Smooth muscle cell of the brain vasculature (primary cell): ENCODE measurements around the gene CLIC6.
"Not testable (repeated sequence)": the region's sequence is repeated elsewhere in the genome, so short reads cannot be mapped to it uniquely, and the experiment has no call there.

Source experiments
- DNase-seq: peaks from one replicate; pipeline ENCODE4 v3.0.0-alpha.2; 2012; ENCODE audit warnings: low read depth, low spot score

The CLIC6 gene

DNA sequence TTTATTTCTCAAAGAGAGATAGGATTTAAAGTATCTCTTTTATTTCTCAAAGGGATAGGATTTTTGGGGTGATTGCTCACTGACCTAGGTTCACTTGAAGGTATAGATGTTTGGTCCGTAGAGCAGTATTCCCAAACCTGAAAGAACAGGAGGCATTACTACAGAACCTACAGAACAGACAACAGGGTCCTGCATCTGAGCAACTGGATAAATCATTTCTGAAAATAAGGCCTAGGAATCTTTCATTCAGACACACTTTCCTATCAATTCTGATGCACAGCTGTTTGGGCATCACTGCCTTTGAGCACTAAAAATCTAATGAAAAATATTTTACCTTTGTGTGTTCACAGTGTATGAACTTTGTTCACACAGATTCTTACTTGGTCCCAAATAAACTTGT lies 17.2 kb upstream of the CLIC6 start:
- no peak for DNase-seq

DNA sequence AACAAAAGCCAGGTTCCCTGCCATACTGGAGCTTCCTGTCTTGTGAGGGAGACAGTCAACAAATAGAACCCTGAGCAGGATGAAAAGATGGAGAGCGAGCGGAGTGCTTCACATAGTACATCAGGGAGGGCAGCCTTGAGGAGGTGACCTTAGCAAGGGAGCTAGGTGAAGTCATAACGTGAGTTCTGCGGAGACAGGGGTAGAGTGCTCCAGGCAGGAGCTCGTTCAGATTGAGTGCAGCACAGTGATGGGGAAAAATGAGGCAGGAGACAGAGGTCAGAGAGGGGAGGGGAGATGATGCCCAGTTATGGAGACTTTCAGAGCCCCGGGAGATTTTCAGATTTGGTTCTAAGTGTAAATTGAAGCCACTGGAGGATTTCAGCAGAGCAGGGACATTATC lies 15.3 kb upstream of the CLIC6 start:
- DNase-seq, result no peak

DNA sequence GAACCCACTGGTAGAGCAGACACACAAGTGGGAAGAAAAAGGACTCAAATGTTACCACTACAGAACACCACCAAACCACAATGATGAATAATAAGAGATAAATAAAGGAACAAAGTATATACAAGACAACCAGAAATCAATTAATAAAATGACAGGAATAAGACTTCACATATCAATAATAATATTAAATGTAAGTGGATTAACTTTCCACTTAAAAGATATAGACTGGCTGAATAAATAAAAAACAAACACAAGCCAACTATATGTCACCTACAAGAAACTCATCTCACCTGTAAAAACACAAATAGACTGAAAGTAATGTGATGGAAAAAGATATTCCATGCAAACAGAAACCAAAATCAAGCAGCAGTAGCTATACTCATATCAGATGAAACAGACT lies 6.9 kb upstream of the CLIC6 start:
- no peak for DNase-seq

DNA sequence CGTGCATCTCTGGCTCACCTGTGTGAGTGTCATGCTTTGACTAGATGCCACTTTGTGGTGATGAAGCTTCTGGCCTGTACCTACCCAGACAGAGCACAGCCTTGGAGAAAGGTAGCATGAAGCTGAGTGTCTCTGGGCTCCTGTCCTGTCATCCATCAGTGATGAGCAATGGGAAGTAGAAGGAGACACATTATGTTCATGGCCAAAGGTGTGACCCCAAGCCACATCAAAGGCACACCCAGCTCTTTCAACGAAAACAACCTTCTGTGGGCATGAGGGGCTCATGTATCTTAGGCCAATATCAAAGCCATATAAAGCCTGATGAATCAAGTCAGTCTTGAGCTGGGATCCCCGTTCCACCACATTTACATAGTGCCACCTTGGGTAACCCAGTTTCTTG lies 1.0 kb upstream of the CLIC6 start:
- DNase-seq, result no peak

DNA sequence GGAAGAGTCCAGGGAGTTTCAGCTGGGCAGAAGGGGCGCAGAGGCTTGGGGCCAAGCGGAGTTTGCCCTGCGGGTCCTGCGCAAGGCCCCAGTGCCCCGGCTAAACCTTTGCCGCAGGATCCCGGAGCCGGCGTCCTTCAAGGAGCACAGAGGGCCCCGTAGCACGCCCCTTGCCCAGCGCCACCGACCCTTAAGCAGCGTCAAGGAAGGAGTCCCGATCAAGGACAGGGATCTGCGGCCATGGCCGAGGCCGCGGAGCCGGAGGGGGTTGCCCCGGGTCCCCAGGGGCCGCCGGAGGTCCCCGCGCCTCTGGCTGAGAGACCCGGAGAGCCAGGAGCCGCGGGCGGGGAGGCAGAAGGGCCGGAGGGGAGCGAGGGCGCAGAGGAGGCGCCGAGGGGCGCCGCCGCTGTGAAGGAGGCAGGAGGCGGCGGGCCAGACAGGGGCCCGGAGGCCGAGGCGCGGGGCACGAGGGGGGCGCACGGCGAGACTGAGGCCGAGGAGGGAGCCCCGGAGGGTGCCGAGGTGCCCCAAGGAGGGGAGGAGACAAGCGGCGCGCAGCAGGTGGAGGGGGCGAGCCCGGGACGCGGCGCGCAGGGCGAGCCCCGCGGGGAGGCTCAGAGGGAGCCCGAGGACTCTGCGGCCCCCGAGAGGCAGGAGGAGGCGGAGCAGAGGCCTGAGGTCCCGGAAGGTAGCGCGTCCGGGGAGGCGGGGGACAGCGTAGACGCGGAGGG lies 520 bp downstream of the CLIC6 start:
- no peak for DNase-seq

DNA sequence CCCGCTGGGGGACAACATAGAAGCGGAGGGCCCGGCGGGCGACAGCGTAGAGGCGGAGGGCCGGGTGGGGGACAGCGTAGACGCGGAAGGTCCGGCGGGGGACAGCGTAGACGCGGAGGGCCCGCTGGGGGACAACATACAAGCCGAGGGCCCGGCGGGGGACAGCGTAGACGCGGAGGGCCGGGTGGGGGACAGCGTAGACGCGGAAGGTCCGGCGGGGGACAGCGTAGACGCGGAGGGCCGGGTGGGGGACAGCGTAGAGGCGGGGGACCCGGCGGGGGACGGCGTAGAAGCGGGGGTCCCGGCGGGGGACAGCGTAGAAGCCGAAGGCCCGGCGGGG lies 1.1 kb downstream of the CLIC6 start:
- DNase-seq, result not testable (repeated sequence)

DNA sequence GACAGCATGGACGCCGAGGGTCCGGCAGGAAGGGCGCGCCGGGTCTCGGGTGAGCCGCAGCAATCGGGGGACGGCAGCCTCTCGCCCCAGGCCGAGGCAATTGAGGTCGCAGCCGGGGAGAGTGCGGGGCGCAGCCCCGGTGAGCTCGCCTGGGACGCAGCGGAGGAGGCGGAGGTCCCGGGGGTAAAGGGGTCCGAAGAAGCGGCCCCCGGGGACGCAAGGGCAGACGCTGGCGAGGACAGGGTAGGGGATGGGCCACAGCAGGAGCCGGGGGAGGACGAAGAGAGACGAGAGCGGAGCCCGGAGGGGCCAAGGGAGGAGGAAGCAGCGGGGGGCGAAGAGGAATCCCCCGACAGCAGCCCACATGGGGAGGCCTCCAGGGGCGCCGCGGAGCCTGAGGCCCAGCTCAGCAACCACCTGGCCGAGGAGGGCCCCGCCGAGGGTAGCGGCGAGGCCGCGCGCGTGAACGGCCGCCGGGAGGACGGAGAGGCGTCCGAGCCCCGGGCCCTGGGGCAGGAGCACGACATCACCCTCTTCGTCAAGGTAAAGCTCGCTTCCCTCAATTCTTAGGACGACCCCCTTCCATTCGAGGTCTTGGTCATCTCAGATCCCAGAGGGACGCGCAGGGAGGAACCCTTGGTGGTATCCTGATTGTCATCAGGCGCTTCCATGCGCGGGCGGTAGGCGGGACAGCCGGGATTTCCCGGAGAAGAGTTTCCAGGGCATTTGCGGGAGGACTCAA lies 1.6 kb downstream of the CLIC6 start:
- no peak for DNase-seq

DNA sequence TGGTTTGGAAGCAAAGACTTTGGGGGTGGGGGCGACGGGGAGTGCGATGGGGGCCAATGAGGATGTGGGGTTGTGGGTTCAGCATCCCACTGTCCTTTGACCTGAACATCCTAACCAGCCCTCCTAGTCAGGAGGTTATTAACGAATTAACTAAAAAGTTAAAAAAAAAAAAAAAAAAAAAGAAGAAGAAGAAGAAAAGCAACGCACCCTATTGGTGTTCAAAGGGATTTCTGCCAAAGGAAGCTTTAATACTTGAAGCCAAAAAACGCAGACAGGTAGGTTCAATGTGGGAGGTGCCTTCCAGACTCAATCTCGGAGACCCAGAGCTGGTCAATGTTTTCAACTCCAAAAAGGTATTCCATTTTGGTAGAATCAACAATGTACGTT lies 2.2 kb downstream of the CLIC6 start:
- no peak for DNase-seq

DNA sequence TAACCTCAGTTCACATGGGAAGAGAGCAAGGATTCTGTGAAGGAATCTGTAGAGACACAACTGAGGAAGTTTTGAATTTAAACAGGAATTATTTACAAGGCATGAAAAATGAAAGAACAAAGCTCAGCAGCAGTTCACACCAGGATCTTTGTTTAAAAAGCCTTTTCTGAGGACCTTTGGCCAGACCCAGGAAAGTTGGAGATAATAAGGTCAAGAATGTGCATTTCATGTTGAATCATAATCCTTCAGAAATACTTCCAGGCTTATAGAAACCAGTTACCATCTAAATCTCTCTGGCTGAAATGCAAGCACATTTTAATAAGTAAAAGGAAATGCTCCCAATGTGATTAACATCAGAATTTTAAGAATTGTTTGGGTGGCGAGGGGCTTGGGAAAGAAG lies 2.7 kb downstream of the CLIC6 start:
- DNase-seq, result no peak

DNA sequence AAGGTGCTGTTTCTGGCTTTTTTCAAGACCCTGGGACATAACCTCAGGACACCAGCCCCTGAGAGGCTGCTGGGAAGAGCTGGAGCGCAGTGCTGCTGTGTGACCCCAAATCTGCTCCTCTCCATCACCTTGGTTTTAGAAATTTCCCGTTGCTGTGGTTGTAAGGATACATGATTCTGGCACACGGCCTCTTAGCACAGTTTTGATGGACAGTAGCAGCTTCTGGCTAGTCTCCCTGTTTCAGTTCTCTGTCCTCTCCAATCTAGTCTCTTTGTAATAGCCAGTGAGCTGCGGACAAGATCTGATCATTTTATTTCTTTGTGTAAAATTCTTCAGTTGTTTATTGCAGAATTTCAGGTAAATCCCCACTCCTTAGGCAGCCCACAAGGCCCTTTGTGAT lies 3.1 kb downstream of the CLIC6 start:
- no peak for DNase-seq

DNA sequence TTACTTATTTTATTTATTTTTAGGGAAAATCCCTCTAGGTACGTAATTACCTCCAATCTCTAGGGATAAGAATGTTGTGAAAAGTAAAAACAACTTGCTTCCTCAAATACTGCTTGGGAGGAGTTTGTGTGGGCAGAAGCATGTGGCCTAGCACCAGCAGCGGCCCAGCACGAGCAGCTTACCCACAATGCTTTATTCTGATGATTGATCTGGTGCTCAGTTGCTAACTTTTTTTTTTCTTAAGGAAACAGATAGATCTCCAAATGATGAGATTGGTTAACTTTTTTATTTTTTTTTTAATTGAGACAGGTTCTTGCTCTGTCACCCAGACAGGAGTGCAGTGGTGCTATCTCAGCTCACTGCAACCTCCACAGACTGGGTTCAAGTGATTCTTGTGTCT lies 4.2 kb downstream of the CLIC6 start:
- DNase-seq, result no peak

DNA sequence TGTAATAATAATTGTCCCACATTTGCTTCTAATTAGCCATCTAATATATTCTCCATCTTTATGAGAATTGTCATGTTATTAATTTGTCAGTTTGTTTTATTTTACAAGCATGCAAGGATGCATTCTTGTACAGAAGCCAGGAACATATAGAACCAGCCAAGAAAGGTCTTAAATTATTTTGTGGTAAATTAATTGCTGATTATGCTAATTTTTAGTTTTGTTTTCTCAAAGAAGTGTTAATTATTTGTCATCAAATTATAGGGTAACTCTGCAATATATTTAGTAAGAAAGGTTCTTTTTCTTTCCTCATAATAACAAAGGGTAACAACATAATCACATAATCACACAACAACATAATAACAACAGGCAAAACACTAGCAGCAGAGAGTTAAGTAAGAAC lies 5.7 kb downstream of the CLIC6 start:
- no peak for DNase-seq

DNA sequence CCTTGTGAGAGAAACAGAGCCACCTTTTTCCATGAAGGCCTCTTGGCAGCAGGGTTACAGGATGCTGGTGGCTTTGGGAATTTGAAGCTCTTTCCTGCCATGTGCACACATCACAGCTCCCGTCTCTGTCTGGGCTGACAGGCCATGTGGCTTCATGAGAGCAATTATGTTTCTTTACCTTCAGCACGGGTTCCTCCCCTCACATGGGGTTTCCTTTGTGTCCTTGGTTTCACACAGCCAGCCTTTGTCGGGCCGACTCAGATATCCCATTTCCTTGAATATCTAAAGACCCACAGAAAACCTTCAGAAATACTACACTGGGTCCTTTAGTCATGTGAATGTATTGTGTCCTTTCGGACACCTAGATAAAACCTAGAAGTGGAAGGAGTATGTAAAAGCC lies 7.1 kb downstream of the CLIC6 start:
- no peak for DNase-seq

DNA sequence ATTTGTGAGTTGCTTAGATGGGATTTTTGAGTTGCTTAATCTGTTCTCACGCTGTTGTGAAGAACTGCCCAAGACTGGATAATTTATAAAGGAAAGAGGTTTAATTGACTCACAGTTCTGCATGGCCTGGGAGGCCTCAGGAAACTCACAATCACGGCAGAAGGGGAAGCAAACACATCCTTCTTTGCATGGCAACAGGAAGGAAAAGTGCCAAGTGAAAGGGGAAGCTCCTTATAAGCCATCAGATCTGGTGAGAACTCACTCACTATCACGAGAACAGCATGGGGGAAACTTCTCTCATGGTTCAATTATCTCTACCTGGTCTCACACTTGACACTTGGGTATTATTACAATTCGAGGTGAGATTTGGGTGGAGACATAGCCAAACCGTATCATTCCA lies 10.3 kb downstream of the CLIC6 start:
- DNase-seq, result no peak

DNA sequence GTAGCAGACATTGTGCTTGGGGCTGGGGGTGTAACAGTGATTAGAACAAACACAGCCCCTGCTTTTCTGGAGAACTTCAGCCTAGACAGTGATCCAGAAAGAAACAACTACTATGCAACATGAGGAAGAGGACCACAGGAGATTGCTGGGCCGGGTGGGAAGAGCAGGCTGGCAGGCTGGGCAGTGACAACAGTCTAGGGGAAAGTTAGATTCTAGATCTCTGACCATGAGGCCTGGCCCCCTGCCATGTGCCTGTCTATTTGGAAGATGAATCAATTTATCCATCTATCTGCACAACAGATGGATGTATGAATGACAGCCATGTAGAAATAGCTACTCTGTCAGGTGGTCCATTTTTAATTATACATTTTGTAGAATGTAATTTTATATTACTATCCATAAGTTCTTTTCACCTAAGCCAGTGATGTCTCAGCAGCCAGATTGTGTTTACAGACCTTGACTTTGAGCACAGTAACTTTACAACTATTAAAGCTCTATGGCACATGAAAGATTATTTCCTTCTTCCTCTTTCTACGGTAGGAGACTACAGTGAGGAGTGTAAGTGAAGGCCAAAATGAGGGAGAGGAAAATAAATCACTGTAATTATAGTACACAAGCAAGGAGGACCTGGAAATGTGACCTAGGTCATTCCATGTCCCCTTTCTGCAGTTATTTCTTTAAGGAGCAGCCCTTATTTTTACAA lies 15.5 kb downstream of the CLIC6 start:
- DNase-seq, result no peak

DNA sequence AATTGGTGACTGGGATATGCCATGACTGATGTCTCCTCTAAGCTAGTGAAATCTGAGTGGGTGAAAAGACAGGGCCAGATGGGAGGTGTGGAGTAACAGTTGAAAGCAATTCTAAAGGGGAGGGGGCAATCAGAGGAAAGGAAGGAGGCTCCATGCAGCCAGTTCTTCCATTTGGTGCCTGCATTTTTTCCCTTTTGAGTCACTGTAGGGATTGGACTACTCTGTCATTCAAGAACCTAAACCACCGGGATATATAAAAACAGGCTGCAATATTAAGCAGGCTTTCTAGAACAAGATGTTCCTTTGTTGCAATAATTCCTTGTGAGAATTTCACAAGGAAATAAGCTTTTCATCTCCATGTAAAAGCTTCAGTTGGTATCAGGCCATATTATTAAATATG lies 18.3 kb downstream of the CLIC6 start:
- DNase-seq, result no peak

DNA sequence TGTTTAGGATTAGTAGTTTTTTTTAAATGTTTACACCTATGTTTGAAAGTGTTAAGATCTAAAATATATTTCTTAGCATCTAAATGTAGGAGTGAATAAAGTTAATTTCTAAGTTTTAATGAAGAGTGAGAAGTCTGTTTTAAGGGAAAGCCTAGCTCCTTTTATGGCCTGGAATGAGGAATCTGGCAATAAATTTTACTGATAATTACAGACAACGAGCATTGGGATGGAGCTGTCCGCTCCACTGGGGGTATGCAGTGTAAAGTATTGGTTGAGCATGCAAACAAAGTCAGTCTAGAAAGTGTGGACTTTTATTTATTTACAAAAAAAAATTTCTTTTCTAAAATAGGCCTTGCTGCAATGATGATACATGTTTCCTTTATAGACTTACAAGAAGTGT lies 19.0 kb downstream of the CLIC6 start:
- DNase-seq, result no peak

DNA sequence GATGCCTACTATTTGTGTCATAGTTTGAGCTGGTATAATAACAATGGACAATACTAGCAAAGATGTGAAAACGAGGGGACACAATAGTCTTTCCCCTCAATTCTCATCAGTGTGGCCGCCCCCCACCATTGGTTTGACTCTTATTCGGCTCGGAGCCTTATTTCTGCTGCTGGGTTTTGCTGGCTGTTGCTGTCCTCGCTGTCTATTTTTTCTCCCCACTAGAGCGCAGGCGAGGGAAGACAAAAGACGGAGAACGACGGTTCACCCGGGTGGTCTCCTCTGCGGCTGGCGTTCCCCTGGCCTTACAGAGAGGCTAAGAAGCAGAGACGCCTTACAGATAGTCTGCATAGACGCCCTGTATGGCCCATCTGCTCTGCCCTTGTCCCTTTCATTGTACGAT lies 19.4 kb downstream of the CLIC6 start:
- DNase-seq, result no peak

DNA sequence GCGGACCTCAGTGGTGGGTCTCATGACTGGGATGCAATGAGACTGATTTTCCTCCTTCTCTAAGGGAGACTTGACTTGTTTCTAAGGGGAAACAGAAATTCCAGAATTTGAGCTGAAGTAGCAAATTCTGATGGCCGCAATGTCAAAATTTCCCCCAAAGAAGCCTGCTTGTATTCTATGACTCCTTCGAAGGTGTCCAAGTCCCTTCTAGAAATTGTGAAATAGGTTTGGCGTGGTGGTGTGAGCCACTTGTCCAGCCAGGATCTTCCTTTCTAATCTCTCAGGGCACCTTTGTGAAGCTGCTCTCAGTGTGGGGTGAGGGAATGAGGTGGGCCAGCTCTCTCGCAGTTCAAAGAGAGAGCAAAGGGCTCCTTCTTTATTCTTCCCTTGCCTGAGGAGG lies 19.9 kb downstream of the CLIC6 start:
- DNase-seq, result no peak

DNA sequence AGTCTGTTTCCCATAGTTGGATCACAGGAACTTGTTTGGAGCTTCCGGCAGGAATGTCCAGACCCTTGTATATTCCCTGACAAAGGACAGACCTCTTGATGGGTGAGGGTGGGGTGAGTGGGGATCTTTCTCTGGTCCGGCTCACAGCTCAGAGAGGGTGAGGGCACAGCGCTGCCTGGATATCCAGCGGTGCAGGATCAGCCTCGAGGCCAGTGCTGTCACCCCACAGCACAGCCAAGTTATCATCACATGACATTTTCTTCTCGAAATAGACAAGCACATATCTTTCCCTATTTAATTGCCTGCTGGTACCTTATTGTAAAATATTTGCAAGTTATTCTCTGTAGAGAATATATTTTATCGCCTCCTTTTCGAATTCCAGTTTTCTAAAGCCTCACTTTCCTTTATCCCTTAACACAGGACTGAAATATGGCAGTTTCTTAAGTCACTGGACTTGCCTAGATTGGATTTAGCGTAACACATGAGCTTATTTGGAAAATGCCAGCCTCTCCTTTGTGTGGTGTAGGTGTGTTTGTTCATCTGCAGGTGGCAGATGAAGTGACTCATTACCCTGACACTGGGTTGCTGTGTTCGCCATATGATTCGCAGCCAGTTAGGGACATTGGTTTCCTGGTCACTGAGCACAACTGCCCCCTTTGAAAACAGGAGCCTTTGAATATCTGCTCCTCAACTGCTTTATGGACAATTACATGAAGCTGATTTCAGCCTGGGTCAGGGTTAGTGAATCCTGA lies 21.4 kb downstream of the CLIC6 start:
- no peak for DNase-seq

DNA sequence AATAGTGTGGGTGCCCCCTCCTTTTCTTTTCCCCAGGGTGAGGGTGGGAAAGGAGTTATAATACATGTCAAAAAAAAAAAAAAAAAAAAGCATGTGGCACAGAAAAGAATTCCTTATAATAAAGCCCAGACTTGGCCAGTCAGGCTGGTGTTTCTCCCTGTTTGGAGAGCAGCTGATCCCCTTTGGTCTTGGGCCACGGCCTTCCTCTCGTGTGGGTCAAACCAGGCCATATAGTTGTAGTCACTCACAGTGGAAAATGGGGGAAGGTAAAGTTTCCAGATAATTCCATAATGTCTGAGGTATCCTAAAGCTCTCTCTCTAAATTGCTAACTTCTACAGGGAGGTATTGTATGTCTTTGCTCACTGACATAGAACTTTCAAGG lies 22.0 kb downstream of the CLIC6 start:
- DNase-seq, result no peak

DNA sequence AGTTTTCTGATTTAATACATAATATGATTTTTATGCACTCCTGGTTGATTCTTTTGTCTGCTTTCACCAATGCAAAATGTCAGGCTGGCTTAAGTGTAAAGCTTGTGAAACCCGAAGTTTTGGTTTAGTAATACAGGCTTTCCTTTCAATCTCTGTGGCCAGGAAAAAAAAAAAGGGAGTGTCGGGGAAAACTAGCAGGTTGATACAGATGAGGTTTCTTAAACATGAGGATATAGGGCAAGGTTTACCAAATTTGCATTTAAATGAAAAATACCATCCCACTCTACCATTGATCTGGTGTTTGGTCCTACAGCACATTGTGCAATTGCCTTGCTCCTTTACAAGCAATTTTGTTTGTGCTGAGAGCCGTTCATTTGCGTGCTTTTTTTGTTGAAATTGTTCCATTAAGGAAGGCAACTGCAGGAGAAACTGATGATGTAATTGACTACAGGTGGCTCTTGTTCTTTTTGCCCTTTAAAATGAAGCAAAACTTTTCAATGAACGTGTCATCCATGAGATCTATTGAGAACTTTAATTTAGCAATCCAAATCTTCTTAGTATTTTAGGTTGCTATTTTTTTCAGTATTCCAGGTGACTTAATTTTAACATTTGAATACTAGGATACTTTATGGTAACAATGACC lies 22.7 kb downstream of the CLIC6 start:
- no peak for DNase-seq
